ENCODE measurements around the gene ABAT.

Gene ABAT

DNA sequence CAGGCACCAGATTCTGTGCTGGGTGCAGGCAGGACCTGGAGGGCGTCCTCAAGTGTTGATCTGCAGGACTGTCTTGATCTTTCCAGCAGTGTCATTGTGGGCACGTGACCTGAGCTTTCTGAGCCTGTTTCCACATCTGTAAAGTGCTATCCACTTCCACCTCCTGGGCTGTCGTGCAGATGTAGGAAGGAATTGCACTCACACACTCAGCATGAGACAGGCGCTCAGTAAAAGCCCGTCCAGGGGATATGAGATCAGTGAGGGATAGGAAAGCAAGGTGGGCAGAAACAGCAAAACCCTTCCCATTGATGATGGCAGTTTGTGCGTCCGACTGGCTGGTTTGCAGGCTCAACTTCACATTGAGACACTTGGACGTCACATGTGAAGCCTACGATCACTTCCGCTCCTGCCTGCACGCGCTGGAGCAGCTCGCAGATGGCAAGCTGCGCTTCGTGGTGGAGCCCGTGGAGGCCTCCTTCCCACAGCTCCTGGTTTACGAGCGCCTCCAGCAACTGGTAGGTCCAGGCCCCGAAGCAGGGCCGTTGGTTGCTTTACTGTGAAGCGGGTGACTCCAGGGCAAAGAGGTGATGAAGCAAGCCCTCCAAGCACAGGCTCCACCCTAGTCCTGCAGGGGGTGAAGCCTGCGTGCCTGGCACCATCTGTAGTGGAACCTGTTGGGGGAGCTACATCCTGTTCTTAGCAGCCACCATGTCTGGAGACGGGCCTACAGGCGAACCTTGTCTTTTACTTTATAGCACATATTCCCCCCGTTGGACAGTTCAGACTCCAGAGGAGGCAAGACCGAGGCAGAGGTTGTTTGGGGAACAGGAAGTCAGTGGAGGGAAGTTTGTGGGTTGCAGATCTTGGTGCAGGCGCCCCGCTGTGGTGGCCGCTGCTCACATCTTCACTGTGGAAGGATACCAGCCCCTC lies 29.9 kb upstream of the ABAT start:
- TF ChIP-seq POLR2AphosphoS5 (IDR thresholded peaks at IDR 0.05; ENCODE audit: low read depth, low read length), result no peak
- no peak for TF ChIP-seq SIN3A (IDR thresholded peaks at IDR 0.05; ENCODE audit: borderline replicate concordance, insufficient read depth, low read length)
- TF ChIP-seq REST (IDR thresholded peaks at IDR 0.05; ENCODE audit: insufficient read depth in 1 of 2, low read depth in 2 of 2, low read length in 2 of 2), result no peak
- no peak for TF ChIP-seq FOXP2 (optimal IDR thresholded peaks at IDR 0.05; ENCODE audit: borderline replicate concordance, extremely low read depth, extremely low read length, insufficient read depth)
- TF ChIP-seq TAF1 (IDR thresholded peaks at IDR 0.05; ENCODE audit: borderline replicate concordance, insufficient read depth, low read length), result no peak

DNA sequence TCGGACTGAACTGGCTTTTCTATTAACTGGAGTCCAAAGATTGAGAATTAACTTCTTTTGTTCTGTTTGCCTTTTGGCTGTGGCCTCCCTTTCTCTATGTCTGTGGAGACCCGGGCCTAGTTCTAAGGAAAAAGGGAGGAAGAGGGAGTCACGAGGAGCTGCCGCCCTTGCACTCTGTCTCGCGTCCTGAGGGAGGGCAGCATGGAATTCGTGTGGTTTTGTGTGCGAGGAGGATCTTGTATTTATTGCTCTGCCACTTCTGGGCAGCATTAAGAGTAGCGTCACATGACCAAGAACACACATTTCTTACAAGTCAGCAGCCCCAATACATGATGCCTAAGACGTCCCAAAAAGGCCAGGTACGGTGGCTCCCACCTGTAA lies 29.3 kb upstream of the ABAT start:
- TF ChIP-seq POLR2AphosphoS5 (IDR thresholded peaks at IDR 0.05; ENCODE audit: low read depth, low read length), result no peak
- TF ChIP-seq FOXP2 (optimal IDR thresholded peaks at IDR 0.05; ENCODE audit: borderline replicate concordance, extremely low read depth, extremely low read length, insufficient read depth), result no peak
- TF ChIP-seq REST (IDR thresholded peaks at IDR 0.05; ENCODE audit: insufficient read depth in 1 of 2, low read depth in 2 of 2, low read length in 2 of 2), result no peak
- no peak for TF ChIP-seq TAF1 (IDR thresholded peaks at IDR 0.05; ENCODE audit: borderline replicate concordance, insufficient read depth, low read length)
- no peak for TF ChIP-seq SIN3A (IDR thresholded peaks at IDR 0.05; ENCODE audit: borderline replicate concordance, insufficient read depth, low read length)

GRCh38 chr16:8645831-8646230 lies 28.6 kb upstream of the ABAT start:
- no peak for TF ChIP-seq TAF1 (IDR thresholded peaks at IDR 0.05; ENCODE audit: borderline replicate concordance, insufficient read depth, low read length)
- TF ChIP-seq FOXP2 (optimal IDR thresholded peaks at IDR 0.05; ENCODE audit: borderline replicate concordance, extremely low read depth, extremely low read length, insufficient read depth), result no peak
- TF ChIP-seq SIN3A (IDR thresholded peaks at IDR 0.05; ENCODE audit: borderline replicate concordance, insufficient read depth, low read length), result no peak
- no peak for TF ChIP-seq POLR2AphosphoS5 (IDR thresholded peaks at IDR 0.05; ENCODE audit: low read depth, low read length)
- TF ChIP-seq REST (IDR thresholded peaks at IDR 0.05; ENCODE audit: insufficient read depth in 1 of 2, low read depth in 2 of 2, low read length in 2 of 2), result no peak

GRCh38 chr16:8646326-8647053 lies 27.9 kb upstream of the ABAT start:
- TF ChIP-seq FOXP2 (optimal IDR thresholded peaks at IDR 0.05; ENCODE audit: borderline replicate concordance, extremely low read depth, extremely low read length, insufficient read depth) (no peak), POLR2AphosphoS5 (IDR thresholded peaks at IDR 0.05; ENCODE audit: low read depth, low read length) (no peak), REST (IDR thresholded peaks at IDR 0.05; ENCODE audit: insufficient read depth in 1 of 2, low read depth in 2 of 2, low read length in 2 of 2) (no peak), TAF1 (IDR thresholded peaks at IDR 0.05; ENCODE audit: borderline replicate concordance, insufficient read depth, low read length) (no peak), SIN3A (IDR thresholded peaks at IDR 0.05; ENCODE audit: borderline replicate concordance, insufficient read depth, low read length) (no peak)

All from PFSK-1 (cell line).